ENCODE measurements around the gene FASN. TPM values are rescaled to one million over a fixed set of nuclear protein-coding genes. Genes with fewer than 3 reads are reported as not detected.

Gene FASN
- total RNA-seq, 1 donor from 2014 or later = 181 TPM

DNA sequence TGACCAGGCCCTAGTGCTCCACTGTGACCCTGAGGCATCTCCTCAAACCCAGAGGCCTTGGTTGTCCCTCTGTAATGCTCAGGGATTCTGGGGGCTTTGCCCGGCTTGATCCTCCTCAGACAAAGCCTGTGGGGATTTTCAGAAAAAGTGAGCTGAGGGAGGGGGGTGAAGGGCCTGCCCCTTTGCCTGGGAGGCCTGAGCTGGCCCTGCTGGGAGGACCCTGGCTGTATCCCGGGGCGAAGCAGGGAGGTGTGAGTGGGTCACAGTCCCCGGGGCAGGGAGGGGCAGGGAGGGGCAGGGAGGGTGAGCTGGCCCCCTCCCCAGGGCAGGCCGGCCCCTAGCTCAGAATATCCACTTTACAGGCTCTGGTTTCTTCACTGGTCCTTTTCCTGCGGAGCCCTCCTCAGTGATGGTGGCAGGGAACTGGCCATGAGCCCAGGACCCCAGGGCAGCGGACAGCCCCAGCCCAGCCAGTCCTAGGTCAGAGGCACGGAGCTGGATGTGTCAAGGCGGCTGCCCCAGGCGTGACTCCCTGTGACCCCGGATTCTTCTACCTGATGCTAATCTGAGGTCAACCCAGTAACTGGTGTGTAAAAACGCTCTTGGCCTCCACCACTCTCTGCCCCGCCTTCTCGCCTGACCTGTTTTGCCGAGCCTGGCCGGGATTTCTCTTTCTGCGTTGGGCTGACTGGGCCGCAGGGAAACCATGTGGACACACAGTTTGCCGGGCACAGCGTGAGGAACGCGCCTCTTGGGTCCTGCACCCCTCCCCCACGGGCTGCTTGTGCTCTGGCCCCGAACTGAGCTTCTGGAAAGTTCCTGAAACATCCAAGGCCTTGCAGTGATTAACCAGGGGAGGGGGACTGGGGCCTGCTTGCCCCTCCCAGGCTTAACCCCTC, 5.8 kb upstream of the FASN start:
- intact Hi-C loops (cut with micrococcal nuclease) = no loop called here

DNA sequence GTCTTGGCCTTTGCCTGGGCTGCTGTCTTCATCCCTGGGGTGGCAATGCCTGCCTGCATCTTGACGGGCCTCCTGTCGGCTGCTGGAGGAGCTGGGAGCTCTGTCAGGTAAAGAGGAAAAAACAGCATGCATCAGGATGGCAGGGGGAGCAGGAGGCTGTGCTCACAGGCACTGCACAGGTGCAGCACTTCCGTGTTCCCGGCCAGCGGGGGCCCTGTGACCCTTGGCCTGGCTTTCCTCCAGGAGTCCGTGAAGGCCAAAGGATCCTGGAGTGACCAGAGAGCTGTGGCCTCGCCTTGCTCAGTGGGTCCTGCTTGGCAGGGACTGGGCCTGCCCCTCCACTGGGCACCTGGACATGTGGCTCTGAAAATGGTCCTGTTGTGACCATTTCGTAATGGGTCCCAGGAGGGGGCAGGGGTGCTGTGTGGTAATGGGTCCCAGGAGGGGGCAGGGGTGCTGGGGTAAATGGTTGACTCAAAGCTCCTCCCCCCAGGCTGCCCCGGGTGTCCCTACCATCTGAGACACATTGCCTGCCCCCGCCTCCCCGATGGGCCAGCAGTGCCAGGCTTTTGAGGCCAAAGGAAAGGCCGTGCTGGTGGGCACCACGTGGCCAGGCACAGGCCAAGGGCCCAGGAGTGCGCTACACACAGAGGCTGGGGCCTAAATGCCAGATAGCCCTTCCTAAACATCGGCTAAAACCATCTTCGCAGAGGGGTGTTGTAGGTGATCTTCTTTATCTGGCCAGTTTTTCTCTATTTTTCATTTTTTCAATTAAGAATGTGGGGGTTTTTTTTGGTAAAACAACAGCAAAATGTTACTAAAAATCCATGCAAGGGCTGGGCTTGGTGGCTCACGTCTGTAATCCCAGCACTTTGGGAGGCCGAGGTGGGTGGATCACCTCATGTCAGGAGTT, 4.0 kb upstream of the FASN start:
- intact Hi-C loops (cut with micrococcal nuclease) = no loop called here

DNA sequence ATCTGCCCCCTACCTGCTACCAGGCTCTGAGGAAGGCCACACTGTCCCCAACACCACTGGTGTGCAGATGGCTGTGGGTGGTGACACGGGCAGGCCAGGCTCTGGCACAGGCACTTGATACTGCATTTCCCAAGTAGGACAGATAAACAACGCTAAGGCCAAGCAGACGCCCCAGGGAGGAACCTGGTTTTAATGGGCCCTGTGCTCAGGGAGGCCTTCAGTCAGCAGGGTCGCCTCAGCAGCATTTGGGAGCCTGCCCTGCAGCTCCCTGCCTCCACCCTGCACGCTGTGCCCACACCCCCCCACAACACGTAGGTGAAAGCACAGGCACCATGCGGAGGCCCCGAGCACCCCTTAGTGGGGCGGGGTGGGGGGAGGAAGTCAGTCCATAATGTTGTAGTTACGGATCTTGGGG, 3.3 kb upstream of the FASN start:
- intact Hi-C loops (cut with micrococcal nuclease) = no loop called here

DNA sequence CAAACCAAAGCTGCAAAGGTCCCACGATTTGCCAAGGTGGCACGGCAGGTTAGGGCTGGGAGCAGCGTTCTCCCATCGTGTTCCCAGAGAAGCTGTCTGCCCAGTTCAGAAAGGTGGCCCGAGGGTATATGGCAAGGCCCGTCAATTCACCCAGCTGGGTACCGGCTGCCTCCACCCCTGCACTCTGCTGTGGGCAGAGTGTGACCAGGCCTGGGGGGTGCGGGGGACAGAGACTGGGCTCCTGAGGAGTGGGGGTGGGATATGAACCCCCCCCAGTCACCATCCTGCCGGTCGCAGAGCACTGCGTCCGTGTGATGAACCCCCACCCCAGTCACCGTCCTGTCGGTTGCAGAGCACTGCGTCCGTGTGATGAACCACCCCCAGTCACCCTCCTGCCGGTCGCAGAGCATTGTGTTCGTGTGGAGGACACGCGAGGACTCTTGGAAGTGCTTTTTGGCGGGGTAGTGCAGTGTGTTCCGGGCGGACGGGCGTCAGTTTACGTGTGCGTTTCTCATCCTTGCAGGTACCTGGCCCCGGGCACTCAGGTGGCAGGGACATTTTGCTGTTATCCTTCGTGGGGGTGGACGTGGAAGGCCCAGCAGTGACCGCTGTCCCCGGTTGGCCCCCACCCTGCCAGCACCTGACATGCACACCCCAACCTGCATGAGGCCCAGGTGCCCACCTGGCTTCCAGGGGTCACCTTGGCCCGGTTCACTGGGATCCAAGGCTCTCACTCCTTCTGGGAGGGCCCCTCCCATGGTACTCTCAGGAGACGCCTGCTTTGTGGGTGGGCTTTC, 2.7 kb upstream of the FASN start:
- intact Hi-C loops (cut with micrococcal nuclease) = no loop called here

DNA sequence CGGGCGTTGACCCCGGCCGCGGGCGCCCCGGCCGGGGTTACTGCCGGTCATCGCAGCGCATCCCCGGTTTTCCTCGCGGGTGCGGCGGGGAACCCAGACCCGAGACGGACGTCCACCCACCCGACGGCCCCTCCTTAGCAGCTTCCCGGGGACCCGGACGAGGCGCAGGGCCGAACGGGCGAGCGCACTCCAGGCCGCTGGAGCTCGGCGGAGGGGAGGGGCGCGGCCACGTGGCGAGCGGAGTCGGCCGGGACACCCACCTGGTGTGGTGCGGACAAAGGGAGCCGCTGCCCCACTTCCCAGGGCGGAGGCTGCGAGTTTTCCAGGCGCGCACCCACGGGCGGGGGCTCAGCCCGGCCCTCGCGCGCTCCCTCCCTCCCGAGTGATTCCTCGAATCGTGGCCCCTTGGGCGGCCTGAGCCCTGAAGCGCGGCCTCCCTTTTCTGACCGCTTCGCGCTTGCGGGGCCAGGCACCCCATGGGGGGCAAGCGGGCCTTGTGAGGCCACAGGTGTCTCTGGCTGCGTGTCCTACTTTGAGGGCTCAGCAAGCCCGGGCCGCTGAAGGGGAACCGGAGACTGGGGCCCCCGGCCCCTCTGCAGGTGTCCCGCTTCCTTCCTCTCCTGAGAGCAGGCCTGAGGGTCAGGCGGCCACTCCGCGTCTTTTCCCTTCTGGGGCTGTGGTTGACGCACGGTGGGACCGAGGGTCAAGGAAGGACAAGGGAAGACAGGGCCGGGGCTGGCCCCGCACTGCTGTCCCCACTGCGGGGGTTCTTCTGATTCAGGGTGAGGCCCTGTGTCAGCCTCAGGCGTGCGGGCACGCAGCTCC, 1.1 kb upstream of the FASN start:
- intact Hi-C loops (cut with micrococcal nuclease) = loop anchor here (1.0 to 10.0 kb wide), 5 partner anchors 28 to 174 kb away; partner anchors contain the start of genes DCXR, GPS1, LRRC45 and MAFG

DNA sequence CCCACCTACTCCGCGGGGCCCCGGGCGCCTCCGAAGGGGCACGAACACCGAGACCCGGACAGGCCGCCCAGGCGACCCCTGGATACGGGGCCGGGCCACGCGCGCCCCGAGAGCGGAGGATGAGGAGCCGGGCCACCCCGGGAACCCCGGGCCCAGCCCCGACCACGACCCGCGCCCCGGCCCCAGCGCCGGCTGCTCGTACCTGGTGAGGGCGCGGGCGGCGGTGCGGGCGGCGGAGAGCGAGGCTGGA, 192 bp downstream of the FASN start:
- intact Hi-C loops (cut with micrococcal nuclease) = loop anchor here (1.0 to 10.0 kb wide), 6 partner anchors 29 to 173 kb away; partner anchors contain the start of genes DCXR, GPS1, LRRC45 and MAFG

DNA sequence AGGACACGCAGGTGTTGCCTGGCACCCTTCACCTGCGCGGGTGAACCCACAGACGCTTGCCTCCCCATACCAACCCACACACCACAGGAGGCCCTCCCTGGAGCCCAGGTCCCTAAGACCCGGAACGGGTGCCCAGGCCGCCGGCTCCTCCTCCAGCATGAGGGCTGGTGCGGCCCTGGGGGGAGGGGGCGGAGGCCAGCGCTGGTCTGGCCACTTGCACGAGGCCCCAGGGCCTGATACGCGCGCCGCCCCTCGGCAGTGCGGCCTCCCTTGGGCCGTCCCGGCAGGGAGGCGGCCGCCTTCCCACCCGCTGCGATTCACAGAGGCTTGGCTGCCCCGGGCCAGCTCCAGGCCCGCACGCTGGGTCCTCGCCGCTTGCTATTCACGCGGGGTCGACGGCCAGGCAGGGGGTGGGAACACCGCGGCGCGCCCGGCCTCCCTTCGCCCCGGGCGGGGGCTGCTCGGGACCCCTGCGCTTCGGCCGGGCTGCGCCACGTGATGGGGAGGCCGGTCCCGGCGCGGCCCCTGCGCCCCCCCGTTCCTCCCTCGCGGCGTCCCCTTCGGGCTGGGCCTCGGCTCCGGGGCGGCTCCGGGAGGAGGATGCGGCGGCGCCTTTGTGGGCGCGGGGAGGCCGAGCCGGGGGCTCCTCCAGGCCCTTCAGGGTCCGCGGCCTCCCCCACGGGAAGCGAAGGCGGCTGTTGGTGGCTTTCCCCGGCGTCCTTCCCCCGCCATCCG, 685 bp downstream of the FASN start:
- intact Hi-C loops (cut with micrococcal nuclease) = loop anchor here (2.0 to 10.0 kb wide), 2 partner anchors 57 to 173 kb away; partner anchors contain the start of gene MAFG

DNA sequence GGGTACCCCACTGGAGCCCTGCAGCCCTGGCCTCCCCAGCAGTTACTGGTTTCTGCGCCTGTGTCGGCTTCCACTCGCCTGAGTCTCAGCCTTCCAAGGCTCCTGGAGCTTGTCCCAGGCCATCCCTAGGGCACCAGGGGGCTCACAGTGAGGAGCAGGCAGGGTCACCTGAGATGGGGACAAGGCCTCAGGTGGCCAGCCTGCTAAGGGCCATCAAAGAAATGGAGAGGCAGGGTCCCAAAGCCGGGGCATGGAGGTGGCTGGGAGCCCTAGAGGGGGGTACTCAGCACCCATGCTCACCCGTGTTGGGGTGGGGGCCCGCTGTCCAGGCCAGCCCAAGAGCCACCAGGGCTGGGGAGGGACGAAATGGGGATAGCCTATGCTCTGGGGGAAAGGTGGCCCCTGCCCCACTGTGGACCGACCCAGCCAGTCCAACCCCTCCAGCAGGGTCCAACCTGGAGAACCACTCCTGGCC, 1.3 kb downstream of the FASN start:
- intact Hi-C loops (cut with micrococcal nuclease) = loop anchor here (2.0 to 10.0 kb wide), 2 partner anchors 58 to 172 kb away; partner anchors contain the start of gene MAFG

DNA sequence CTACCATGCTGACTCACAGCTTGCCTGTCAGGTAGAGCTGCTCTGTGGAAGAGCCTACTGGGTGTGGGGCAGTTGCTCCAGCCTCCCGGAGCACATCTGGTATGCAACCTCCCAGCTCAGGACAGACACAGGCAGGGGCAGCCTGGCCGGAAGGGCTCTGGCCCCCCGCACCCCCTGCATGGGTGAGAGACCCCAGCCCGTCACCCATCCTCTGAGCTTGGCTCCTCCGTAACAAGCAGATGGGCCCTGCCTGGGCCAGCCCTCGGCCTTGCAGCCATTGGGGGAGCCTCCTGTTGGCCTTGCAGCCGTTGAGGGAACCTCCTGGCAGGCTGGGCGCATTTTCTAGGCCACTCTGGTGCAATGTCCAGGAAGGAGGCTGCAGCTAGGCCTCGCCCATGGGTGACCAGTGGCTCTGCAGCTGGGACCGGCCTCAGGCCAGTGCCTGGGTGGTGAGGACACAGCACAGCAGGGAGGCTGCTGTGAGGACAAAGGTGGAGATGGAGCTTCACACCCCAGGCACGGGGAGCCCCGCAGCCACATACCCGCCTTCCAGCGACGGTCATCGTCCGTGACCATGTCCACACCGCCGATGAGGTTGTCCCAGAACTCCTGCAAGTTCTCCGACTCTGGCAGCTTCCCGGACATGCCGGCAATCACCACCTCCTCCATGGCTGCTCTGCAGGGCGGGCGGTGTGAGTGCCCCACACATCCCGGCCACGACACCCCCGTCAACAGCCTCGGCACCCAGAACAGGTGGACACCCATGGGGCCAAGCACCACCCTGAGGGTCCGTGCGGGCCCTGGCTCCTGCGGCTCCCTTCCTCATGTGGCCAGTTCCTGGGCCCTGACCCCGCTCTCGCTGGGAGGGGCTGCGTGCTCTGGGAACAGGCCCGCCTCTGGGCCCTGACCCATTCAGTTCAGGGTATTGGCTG, 2.0 kb downstream of the FASN start:
- intact Hi-C loops (cut with micrococcal nuclease) = loop anchor here (2.0 to 10.0 kb wide), 2 partner anchors 59 to 171 kb away; partner anchors contain the start of gene MAFG

DNA sequence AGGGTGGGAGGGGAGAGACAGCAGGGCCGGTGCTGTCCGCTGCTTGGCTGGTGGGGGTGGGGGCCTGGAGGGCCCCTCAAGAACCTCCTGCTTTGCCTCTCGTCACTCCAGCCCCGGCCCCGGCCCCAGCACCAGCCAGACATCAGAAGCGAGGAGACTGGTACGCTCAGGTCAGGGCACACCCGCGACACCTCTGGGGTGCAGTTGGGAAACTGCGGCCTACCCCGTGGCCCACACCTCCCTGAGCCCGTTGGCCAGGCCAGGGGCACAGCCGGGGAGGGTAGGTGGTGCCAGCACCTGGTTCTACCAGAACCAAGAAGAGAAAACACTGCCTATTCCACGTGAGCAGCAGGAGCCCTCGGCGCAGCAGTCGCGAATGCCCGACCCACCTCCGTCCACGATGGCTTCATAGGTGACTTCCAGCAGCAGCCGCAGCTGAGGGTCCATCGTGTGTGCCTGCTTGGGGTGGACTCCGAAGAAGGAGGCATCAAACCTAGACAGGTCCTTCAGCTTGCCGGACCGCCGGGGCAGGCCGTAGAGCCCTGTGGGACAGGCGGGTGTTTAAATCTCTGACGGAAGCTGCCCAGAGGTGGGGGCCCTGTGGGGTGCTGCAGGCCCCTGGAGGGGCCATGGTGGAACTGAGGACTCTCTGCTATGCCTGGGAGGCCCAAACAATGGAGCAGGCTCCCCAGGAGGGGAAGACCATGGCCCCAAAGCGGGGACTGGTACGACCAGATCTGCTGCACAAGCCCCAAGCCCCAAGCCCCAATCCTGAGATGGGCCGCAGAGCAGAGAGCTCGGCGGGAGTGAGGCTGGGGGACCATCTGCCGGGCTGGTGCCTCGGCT, 2.9 kb downstream of the FASN start:
- intact Hi-C loops (cut with micrococcal nuclease) = loop anchor here (10.0 kb wide), 1 partner anchor 170 kb away; the partner anchor contains the start of gene MAFG

DNA sequence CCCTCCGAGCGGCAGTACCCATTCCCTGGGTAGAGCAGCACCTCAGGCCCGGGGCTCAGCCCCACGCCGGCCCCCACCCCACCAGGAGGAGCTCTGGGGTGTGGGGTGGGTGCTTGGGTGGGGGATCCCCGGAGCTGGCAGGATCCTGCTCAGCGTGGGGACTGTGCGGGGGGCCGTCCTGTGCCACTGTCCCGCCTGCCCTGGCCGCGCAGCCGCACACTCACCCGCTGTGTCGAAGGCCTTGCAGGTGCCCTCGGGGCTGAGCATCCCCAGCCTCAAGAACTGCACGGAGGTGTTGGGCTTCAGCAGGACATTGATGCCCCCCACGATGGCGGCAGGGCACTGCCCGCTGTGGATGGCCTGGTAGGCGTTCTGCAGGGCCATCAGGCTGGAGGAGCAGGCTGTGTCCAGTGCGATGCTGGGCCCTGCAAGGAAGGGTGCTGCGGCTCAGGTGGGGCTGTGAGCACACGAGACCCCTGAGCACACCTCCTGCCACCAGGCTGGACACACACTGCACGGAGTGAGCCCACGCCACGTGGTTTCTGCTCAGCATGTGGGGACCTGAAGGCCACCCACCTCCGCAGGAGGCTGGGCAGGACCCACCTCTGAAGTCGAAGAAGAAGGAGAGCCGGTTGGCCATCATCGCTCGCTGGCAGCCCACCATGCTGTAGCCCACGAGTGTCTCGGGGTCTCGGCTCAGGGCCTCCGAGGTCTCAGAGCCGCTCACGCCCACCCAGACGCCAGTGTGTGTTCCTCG, 4.9 kb downstream of the FASN start:
- intact Hi-C loops (cut with micrococcal nuclease) = loop anchor here (10.0 kb wide), 1 partner anchor 168 kb away; the partner anchor contains the start of gene MAFG

DNA sequence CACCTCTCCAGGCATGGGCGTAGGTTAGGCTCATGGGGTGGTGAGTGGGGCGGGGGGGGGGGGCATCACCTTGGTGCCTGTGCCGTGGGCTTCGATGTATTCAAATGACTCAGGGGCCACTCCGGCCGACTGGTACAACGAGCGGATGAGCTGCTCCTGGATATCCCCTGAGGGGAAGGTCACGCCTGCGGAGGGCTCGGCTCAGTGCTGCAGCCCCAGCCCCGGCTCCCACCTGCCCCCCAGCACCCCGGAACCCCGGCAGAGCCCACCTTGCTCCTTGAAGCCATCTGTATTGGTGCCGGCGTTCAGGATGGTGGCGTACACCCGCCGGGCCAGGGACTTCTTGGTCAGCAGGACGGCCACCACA, 5.4 kb downstream of the FASN start:
- intact Hi-C loops (cut with micrococcal nuclease) = loop anchor here (10.0 kb wide), 1 partner anchor 168 kb away; the partner anchor contains the start of gene MAFG

DNA sequence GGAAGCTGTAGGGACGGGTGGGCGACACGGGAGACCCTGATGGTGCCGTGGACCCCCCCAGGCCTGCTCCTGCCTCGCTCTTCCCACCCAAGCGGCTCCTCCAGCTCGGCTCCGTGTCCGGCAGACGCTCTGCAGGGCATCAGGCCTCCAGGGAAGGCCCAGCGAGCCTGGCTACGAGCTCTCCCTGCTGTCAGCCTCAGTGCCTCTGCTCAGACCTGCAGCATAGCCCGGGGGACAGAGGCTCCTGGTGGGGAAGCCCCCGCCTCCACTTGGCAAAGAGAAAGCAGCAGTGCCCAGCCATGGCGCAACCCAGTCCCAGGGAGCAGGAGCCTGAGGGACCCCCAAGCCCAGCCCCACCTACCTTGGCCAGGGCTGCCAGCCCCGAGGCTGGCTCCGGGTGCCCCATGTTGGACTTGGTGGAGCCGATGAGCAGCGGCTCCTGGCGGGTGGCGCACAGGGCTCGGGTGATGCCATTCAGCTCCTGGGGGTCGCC, 5.9 kb downstream of the FASN start:
- intact Hi-C loops (cut with micrococcal nuclease) = loop anchor here (10.0 kb wide), 1 partner anchor 167 kb away; the partner anchor contains the start of gene MAFG

DNA sequence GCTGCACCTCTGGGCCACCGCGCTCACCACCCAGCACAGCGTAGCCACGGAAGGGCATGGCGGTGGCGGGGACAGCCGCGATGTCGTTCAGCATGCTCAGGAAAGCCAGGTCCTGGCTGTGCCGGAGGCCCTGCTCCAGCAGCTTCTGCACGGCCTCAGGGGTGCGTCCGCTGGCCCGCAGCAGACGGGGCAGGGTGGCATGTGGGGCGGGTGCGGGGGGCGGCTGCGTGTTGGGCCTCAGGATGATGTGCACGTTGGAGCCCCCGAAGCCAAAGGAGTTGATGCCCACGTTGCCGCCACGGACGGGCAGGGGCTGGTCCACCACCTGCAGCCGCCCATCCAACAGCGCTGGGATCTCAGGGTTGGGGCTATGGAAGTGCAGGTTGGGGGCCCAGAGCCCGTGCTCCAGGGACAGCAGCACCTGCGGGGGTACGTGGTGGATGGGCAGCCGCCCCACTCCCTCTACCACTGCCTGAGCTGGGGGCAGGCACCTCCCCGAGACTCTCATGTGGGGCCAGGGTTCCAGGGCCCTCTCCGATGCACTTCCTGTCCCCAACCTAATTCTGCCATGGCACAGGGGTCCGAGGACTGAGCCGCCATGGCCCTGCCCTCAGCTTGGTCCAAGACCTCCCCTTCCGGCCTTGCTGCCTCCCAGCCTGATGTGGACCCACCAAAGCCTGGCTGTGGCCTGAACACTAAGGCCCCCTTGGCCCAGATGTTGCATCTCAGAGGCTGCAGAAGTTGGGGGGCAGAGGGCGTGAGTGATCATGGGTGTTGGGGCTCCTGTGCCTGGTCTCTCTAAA, 6.6 kb downstream of the FASN start:
- intact Hi-C loops (cut with micrococcal nuclease) = loop anchor here (10.0 kb wide), 1 partner anchor 167 kb away; the partner anchor contains the start of gene MAFG
